ENCODE results near the gene MEG3. TPM values are rescaled to one million over a fixed set of nuclear protein-coding genes. Genes with fewer than 3 reads are reported as not detected.

Gene MEG3
- total and polyA plus RNA-seq, 2 donors (not counting 3 experiments of a cell fraction or from before 2014, with no cell fraction given): 378 to 508 TPM

GRCh38 chr14:100874051-100874410 lies 48.1 kb downstream of the MEG3 start:
- no peak overlapping the region for H3K4me2 ChIP-seq (ENCODE audit: insufficient read depth, low read length)
- intact Hi-C loops (cut with micrococcal nuclease) (no loop called here), dilution Hi-C loops (cut with MboI; ENCODE audit: extremely low pct_ligation_motif_present, low sequenced_read_pairs) (no loop called here)
- FAIRE-seq (no peak), DNase-seq (ENCODE audit: low read depth, low spot score) (no peak)
- no peak overlapping the region for H2AFZ ChIP-seq (ENCODE audit: low read depth, low read length)
- ChIA-PET CTCF (no interaction called here), POLR2A (no interaction called here)
- H3K4me3 ChIP-seq (replicated peaks in 1 of 3; ENCODE audit: insufficient read depth in 1 of 3, low read depth in 1 of 3, low read length in 3 of 3): no peak overlapping the region
- H3K9ac ChIP-seq (replicated peaks; ENCODE audit: extremely low read depth, insufficient read depth, low read length): no peak overlapping the region
- TF ChIP-seq MAX (IDR thresholded peaks at IDR 0.05; ENCODE audit: insufficient read depth, insufficient read length) (no peak), POLR2A (IDR thresholded peaks at IDR 0.05; ENCODE audit: low read depth, low read length) (no peak), FOS (IDR thresholded peaks at IDR 0.05; ENCODE audit: borderline replicate concordance, insufficient read depth, low read length) (no peak), EZH2 (IDR thresholded peaks at IDR 0.05; ENCODE audit: borderline replicate concordance, low read depth, low read length, severe bottlenecking) (no peak), POLR2AphosphoS5 (IDR thresholded peaks at IDR 0.05; ENCODE audit: insufficient read depth, low read depth, low read length) (no peak), GATA2 (IDR thresholded peaks at IDR 0.05; ENCODE audit: insufficient read depth, insufficient read length, low read depth, low read length) (no peak), JUN (IDR thresholded peaks at IDR 0.05; ENCODE audit: borderline replicate concordance, insufficient read depth, insufficient read length, low read depth) (no peak), MYC (IDR thresholded peaks at IDR 0.05; ENCODE audit: low read depth, low read length) (no peak)
- TF ChIP-seq, protein P1, sequence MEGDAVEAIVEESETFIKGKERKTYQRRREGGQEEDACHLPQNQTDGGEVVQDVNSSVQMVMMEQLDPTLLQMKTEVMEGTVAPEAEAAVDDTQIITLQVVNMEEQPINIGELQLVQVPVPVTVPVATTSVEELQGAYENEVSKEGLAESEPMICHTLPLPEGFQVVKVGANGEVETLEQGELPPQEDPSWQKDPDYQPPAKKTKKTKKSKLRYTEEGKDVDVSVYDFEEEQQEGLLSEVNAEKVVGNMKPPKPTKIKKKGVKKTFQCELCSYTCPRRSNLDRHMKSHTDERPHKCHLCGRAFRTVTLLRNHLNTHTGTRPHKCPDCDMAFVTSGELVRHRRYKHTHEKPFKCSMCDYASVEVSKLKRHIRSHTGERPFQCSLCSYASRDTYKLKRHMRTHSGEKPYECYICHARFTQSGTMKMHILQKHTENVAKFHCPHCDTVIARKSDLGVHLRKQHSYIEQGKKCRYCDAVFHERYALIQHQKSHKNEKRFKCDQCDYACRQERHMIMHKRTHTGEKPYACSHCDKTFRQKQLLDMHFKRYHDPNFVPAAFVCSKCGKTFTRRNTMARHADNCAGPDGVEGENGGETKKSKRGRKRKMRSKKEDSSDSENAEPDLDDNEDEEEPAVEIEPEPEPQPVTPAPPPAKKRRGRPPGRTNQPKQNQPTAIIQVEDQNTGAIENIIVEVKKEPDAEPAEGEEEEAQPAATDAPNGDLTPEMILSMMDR (IDR thresholded peaks at IDR 0.05; ENCODE audit: extremely low read depth in 1 of 2, insufficient read depth in 1 of 2, low read depth in 1 of 2, low read length in 2 of 2): no peak
- H3K9me3 ChIP-seq (replicated peaks; ENCODE audit: control insufficient read depth, insufficient read depth, low read length): no peaks in the 10 kb centered on the region
- H3K27ac ChIP-seq (ENCODE audit: insufficient read depth, low read depth, low read length): no peak overlapping the region
- H3K27me3 ChIP-seq (ENCODE audit: control insufficient read depth in 2 of 2, insufficient read depth in 2 of 2, low read length in 2 of 2): no peaks in the 10 kb centered on the region
- H3K4me1 ChIP-seq (ENCODE audit: control insufficient read depth, extremely low read depth, insufficient read depth, low read length): no peaks in the 10 kb centered on the region
- H4K20me1 ChIP-seq (replicated peaks; ENCODE audit: control insufficient read depth, extremely low read depth, insufficient read depth, low read length): no peaks in the 10 kb centered on the region
- BruUV-seq (replicated peaks): no TSS peak
- H3K79me2 ChIP-seq (ENCODE audit: control insufficient read depth, insufficient read depth, low read length): no peaks in the 10 kb centered on the region
- H3K36me3 ChIP-seq (ENCODE audit: control insufficient read depth in 2 of 2, extremely low read depth in 1 of 2, insufficient read depth in 2 of 2, low read length in 2 of 2): peaks cover 0 to 10% of the 10 kb centered on the region in 2 experiments
- no peaks in the 10 kb centered on the region for H3K9me1 ChIP-seq (replicated peaks; ENCODE audit: control insufficient read depth, extremely low read depth, insufficient read depth, low read length)
